ENCODE measurements around the gene DCAF15.

Gene DCAF15

GRCh38 chr19:13974073-13974472 is 21.8 kb downstream of the DCAF15 start:
- no peak for DNase-seq

DNA sequence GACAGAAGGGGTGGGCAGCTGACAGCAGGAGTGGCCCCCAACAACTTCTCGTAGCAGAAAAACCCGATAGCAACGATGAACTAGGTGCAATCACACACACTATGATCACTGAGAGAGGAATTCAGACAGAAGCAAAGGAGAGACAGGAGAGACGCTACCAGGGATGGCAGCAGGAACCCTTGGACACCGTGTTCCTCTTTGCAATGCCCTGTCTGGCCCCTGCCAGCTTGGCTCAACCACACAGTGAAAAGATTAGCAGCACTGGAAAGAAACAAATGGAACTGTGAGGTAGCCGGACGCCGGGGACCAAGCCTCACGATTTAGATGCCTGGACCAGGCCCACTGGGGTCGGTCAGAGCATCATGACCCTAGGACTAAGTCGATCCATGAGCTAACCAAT is 23.6 kb downstream of the DCAF15 start:
- no peak for DNase-seq

- DNase-seq, result no peak
Measured at GRCh38 chr19:13976446-13976845, 24.1 kb downstream of the DCAF15 start.

DNA sequence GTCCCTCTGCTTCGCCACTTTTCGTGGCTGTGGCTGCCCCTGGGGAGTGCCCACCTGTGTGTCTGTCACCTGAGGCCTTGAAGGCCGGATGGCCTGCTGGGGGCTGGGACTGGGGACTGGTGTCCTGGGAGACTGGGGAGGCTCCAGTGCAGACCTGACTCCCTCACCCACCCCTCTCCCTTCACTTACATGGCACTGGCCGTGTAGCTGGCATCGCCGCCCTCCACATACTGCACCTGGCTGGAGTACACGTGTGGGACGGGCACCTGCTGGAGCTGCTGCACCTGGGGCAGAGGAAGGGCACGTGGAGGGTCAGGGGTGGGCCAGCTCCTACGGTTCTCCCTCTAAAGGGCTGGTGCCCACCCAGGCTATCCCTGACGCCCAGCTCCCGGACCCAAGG is 25.5 kb downstream of the DCAF15 start:
- DNase-seq, result no peak

- DNase-seq, result peak in 32 of 56 donors; percentile 8 to 61 (median 30)
Measured at GRCh38 chr19:13978351-13979243, 26.3 kb downstream of the DCAF15 start.

DNA sequence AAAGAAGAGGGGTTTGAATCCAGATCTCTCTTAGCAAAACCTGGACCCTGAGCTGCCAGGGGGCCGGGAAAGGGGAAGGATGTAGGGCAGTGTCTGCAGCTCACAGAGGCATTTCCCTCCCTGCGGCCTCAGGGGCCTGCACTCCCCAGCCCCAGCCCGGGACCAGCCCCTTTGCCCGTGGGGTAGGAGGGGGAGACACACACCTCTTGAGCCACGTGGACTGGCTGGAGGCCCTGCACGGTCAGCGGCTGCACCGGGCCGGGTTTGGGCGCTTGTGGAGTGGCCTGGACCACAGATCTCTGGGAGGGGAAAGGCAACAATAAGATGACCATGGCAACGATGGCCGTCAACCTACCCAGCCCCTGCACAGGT is 26.9 kb downstream of the DCAF15 start:
- DNase-seq, result no peak

- no peak for DNase-seq
Measured at GRCh38 chr19:13979686-13980085, 27.4 kb downstream of the DCAF15 start.

- DNase-seq, result no peak
Measured at GRCh38 chr19:13980340-13980739, 28.0 kb downstream of the DCAF15 start.

GRCh38 chr19:13981021-13981420 is 28.7 kb downstream of the DCAF15 start:
- no peak for DNase-seq

GRCh38 chr19:13981467-13981866 is 29.2 kb downstream of the DCAF15 start:
- no peak for DNase-seq

- no peak for DNase-seq
Measured at GRCh38 chr19:13981988-13982501, 29.7 kb downstream of the DCAF15 start.

DNA sequence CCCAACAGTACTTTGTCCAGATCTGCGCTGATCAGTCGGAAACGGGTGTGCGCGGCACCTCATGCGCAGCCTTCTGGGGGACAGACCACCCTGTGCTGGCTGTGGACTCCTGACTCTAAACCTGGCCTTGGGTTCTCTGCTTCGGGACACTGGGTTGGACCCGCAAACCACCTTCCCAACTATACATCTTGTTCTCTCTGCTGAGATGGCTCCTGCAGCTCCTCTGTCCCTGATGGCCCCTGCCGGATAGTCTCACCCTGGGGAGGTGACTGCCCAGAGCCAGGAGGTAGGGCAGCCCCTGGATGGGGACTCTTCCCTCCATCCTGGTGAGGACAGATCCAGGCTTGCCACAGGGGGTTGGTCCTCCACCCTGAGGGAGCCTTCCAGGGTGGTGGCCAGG is 30.5 kb downstream of the DCAF15 start:
- no peak for DNase-seq

DNA sequence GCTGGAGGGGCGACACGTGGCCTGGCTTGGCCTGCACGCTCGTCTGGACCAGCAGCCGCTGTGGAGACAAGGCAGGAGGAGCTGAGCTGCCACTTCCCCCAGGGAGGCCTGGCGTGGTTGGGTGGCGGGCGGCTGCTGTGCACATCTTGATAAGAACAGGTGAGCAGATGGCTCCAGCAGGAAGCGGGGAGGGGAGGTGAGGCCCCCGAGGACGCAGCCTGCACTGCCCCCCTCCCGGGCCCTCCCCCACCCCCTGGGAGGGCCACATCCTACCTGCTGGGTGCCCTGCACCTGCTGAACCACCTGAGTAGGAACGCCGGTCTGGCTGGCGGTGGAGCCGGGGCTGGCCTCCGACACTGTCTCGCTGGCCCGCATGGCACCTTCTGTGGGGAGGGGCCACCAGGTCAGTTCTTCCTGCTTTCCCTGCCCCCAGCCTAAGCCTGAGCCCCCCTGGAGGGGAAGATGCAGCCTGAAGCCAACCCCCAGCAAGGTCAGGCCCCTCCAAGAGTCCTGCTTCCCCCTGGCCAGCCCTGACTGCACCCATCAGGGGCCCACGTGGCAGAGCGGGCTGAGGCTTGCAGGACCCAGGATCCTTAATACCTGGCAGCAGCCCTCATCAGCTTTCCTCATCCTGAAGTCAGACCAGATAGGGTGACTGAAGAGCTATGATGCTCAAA is 31.0 kb downstream of the DCAF15 start:
- DNase-seq, result no peak

DNA sequence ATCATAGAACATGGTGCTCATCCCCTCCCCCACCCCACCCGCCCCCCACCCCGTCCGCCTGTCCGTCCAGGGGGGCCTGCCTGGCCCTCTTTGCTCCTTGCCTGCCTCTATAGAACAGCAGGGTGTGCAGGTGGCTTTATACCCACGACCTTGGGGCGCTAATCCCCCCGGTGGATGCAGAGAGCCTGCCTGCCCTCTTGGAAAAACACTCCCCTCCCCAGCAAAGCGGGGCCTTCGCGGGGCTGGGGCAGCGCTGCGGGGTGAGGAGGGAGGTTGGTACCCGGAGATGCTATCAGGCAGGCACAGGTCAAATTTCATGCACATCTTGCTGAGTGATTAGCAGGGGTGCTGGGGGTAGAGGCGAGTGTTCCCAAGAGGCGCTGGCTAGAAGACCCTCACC is 31.9 kb downstream of the DCAF15 start:
- DNase-seq, result no peak

GRCh38 chr19:13984875-13985741 is 32.8 kb downstream of the DCAF15 start:
- no peak for DNase-seq

DNA sequence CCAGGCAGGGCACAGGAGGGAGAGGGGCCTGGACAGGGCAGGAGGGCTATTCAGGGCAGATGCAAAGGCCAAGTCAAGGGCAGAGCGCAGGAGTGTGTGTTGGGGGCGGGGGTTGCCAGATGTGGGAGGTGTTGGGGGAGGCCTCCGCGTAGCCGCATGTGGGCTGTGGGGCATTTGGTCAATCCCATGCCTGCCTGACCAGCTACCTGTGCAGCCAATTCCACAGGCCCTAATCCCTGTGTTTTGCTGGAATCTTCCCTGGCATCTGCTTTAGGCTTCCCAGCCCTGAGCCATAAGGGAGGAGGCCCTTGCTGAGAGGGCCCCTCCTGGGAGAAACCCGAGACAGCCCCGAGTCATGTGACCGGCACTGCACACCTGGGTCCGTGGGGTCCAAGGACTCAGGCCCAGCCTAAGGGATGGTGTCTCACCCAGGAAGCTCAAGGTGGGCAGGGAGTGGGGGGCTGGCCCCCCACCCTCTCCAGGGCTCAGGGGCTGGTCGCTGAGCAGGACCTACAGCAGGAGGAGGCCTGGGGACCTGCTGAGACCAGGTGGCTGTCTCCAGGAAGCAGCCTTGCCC is 33.5 kb downstream of the DCAF15 start:
- DNase-seq, result no peak

DNA sequence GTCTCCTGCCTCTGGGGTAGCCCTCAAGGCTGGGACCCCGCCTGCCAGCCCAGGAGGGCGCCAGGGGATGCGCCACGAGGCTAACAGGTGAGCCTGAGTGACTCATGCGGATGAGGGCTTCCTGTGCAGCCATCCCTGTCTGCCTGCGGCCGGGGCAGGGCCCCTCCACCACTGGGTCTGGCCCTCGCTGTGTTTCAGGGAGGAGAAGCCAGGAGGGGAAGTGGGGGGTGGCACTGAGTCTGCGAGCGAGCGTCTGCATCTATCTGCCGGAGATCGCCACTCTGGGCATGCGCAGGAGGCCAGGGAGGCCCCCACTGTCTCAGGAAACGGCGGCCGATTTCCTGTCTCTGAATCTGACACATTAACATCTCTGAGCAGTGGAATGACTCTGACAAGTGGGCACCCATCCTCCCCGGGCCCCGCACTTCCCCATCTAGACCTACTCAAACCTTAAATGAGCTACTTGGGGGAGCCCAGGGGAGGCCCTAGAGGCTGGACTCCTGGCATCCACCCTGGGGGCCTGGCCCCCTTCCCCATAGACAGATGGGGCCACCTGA is 34.1 kb downstream of the DCAF15 start:
- peak in 47 of 56 donors; percentile 6 to 81 (median 41) for DNase-seq

GRCh38 chr19:13987101-13987890 is 35.0 kb downstream of the DCAF15 start:
- peak in 34 of 56 donors; percentile 7 to 54 (median 34) for DNase-seq

DNA sequence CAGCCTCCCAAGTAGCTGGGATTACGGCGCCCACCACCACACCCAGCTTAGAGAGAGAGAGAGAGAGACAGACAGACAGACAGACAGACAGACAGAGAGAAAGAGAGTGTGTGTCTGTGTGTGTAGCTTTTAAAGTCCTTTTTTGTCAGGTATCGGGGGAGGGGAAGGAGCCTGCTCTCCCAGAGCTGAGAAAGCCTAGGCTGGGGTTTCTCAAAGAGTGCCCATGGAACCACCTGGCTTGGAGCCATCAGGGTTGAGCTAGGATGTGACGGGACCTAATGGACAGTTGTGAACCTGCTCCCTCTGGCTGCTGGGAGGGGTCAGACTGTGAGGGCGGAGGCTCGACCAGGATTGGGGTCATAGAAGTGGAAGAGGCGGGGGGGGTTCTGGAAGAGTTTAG is 37.2 kb downstream of the DCAF15 start:
- no peak for DNase-seq

GRCh38 chr19:13990085-13990484 is 37.8 kb downstream of the DCAF15 start:
- DNase-seq, result no peak
